ENCODE results near the gene DAG1.

DNA sequence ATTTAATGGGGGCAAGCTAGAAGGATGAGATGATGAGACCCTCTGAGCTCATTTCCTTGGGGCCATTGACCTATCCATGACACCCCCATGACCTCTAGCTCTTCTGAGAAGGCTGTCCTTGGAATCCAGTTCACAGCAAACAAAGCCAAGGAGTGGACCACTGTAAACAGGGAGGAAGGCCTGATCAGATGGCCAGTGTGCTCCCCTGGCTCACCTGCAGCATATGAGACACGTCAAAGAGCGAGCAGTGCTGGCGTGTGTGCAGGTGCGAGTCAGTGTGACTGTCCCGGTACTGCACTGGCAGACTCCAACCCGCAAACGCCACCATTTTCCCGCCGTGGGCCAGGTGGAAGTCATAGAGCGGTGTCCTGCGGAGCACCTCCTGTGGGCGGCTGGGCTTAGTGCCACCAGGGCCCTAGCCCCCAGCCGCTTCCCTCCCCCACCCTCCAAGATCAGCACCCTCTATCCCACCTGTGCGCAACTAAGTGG lies 48.1 kb upstream of the DAG1 start:
- TF ChIP-seq, protein P1, sequence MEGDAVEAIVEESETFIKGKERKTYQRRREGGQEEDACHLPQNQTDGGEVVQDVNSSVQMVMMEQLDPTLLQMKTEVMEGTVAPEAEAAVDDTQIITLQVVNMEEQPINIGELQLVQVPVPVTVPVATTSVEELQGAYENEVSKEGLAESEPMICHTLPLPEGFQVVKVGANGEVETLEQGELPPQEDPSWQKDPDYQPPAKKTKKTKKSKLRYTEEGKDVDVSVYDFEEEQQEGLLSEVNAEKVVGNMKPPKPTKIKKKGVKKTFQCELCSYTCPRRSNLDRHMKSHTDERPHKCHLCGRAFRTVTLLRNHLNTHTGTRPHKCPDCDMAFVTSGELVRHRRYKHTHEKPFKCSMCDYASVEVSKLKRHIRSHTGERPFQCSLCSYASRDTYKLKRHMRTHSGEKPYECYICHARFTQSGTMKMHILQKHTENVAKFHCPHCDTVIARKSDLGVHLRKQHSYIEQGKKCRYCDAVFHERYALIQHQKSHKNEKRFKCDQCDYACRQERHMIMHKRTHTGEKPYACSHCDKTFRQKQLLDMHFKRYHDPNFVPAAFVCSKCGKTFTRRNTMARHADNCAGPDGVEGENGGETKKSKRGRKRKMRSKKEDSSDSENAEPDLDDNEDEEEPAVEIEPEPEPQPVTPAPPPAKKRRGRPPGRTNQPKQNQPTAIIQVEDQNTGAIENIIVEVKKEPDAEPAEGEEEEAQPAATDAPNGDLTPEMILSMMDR (IDR thresholded peaks at IDR 0.05) = no peak
- TF ChIP-seq POLR2A (IDR thresholded peaks at IDR 0.05; ENCODE audit: low read length) (no peak), JUN (IDR thresholded peaks at IDR 0.05) (no peak), KDM1A (IDR thresholded peaks at IDR 0.05; ENCODE audit: low read depth) (no peak), RAD21 (conservative IDR thresholded peaks at IDR 0.05 in 1 of 2, IDR thresholded peaks at IDR 0.05 in 1 of 2) (no peak)
- TF ChIP-seq, protein P2, sequence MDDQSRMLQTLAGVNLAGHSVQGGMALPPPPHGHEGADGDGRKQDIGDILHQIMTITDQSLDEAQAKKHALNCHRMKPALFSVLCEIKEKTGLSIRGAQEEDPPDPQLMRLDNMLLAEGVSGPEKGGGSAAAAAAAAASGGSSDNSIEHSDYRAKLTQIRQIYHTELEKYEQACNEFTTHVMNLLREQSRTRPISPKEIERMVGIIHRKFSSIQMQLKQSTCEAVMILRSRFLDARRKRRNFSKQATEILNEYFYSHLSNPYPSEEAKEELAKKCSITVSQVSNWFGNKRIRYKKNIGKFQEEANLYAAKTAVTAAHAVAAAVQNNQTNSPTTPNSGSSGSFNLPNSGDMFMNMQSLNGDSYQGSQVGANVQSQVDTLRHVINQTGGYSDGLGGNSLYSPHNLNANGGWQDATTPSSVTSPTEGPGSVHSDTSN (IDR thresholded peaks at IDR 0.05) = no peak
- TF ChIP-seq, protein P3, sequence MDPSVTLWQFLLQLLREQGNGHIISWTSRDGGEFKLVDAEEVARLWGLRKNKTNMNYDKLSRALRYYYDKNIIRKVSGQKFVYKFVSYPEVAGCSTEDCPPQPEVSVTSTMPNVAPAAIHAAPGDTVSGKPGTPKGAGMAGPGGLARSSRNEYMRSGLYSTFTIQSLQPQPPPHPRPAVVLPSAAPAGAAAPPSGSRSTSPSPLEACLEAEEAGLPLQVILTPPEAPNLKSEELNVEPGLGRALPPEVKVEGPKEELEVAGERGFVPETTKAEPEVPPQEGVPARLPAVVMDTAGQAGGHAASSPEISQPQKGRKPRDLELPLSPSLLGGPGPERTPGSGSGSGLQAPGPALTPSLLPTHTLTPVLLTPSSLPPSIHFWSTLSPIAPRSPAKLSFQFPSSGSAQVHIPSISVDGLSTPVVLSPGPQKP (IDR thresholded peaks at IDR 0.05; ENCODE audit: low read depth, low read length) = no peak
- TF ChIP-seq, protein P4, sequence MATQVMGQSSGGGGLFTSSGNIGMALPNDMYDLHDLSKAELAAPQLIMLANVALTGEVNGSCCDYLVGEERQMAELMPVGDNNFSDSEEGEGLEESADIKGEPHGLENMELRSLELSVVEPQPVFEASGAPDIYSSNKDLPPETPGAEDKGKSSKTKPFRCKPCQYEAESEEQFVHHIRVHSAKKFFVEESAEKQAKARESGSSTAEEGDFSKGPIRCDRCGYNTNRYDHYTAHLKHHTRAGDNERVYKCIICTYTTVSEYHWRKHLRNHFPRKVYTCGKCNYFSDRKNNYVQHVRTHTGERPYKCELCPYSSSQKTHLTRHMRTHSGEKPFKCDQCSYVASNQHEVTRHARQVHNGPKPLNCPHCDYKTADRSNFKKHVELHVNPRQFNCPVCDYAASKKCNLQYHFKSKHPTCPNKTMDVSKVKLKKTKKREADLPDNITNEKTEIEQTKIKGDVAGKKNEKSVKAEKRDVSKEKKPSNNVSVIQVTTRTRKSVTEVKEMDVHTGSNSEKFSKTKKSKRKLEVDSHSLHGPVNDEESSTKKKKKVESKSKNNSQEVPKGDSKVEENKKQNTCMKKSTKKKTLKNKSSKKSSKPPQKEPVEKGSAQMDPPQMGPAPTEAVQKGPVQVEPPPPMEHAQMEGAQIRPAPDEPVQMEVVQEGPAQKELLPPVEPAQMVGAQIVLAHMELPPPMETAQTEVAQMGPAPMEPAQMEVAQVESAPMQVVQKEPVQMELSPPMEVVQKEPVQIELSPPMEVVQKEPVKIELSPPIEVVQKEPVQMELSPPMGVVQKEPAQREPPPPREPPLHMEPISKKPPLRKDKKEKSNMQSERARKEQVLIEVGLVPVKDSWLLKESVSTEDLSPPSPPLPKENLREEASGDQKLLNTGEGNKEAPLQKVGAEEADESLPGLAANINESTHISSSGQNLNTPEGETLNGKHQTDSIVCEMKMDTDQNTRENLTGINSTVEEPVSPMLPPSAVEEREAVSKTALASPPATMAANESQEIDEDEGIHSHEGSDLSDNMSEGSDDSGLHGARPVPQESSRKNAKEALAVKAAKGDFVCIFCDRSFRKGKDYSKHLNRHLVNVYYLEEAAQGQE (IDR thresholded peaks at IDR 0.05) = no peak

All from A549 (cell line).